NCI-H146 (cell line): ENCODE data around the gene PRKAA1.
"Not testable (repeated sequence)": the region's sequence is repeated elsewhere in the genome, so short reads cannot be mapped to it uniquely, and the experiment has no call there.

Experiments used
- DNase-seq: peaks from one replicate; lab custom pipeline; 2025; lab: John Stamatoyannopoulos, UW

The PRKAA1 gene

GRCh38 chr5:40825461-40826043, 27.4 kb upstream of the PRKAA1 start:
- DNase-seq = not testable (repeated sequence)

DNA sequence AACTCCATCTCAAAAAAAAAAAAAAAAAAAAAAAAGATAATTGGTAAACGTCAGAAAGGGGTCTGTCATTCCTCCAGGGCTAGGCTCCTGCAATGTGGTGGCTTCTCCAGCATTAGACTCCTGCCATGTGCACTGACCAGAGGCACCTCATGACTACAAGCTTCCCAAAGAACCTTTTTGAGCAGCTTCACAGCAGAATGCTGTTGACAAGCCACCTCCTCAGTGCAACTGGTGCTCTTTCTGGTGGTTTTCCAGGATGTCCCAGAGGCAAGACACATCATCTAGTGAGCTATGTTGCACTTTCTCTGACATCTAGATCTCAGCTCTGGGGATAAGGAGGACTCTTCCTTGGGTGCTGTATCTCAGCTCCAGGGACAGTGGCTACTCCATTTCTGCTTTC, 25.3 kb upstream of the PRKAA1 start:
- no peak for DNase-seq

- no peak for DNase-seq
These were observed 15.6 kb upstream of the PRKAA1 start for GRCh38 chr5:40813698-40814281.

GRCh38 chr5:40812125-40812524, 14.0 kb upstream of the PRKAA1 start:
- DNase-seq = no peak

GRCh38 chr5:40801771-40802562, 3.8 kb upstream of the PRKAA1 start:
- no peak for DNase-seq

DNA sequence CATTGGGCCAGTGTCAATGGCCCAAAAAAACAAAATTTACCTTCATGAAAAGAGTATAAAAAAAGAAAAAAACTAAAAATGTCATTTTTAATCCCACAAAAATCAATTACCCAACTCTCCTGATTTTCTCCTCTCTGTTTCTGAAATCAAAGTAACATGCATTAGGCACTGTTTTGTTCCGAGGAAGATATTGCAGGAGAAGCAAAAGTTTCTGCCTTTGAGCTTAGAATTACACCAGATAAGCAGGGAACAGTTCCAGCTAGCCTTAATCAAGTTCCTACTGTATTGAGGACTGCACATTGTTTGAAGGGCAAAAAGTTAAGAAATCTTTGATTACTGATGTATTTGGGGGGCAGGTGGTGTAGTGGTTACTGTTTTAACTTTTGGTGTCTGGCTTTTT, 1.1 kb upstream of the PRKAA1 start:
- DNase-seq = no peak

DNA sequence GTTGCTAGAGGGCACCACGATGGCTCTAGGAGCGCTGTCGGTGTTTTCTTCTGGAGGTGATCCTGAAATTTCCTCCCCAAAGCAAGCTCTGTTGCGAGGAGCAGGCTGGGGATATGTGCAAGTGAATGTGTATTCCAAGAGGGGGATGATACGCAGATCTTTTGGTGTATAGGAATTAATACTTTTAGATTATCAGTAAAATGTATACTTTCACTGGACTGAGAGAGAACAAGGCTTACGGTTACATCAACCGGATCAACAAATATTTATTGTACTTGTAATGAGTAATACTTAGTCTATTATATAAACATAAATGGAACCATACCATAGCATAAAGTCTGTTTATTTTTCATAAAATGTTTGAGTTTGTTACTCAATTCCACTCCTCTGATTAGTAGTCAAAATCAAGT, 632 bp upstream of the PRKAA1 start:
- no peak for DNase-seq

GRCh38 chr5:40797273-40798011, 732 bp downstream of the PRKAA1 start:
- DNase-seq = peak; percentile 81

GRCh38 chr5:40796487-40796889, 1.7 kb downstream of the PRKAA1 start:
- no peak for DNase-seq

DNA sequence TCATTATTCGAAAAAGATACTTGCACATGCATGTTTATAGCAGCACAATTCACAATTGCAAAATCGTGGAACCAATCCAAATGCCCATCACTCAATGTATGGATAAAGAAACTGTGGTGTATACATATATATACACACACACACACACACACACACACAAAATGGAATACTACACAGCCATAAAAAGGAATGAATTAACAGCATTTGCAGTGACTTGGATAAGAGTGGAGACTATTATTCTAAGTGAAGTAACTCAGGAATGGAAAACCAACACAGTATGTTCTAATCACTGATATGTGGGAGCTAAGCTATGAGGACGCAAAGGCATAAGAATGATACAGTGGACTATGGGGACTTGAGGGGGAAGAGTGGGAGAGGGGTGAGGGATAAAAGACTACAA, 3.3 kb downstream of the PRKAA1 start:
- not testable (repeated sequence) for DNase-seq

DNA sequence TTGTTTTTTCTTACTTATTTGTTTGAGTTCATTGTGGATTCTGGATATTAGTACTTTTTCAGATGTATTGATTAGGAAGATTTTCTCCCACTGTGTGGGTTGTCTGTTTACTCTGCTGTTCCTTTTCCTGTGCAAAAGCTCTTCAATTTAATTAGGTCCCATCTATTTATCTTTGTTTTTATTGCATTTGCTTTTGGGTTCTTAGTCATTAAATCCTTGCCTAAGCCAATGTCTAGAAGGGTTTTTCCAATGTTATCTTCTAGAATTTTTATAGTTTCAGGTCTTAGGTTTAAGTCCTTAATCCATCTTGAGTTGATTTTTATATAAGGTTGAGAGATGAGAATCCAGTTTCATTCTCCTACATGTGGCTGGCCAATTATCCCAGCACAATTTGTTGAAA, 3.8 kb downstream of the PRKAA1 start:
- DNase-seq = not testable (repeated sequence)

DNA sequence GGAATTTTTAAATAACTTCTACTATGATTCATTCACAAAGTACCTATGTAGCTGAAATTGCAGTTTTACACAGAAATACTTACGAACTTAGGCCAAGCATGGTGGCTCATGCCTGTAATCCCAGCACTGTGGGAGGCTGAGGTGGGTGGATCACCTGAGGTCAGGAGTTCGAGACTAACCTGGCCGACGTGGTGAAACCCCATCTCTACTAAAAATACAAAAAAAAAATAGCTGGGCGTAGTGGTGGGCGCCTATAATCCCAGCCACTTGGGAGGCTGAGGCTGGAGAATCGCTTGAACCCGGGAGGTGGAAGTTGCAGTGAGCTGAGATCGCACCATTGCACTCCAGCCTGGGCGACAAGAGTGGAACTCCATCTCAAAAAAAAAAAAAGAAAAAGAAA, 5.5 kb downstream of the PRKAA1 start:
- not testable (repeated sequence) for DNase-seq

GRCh38 chr5:40791715-40792139, 6.4 kb downstream of the PRKAA1 start:
- no peak for DNase-seq

- DNase-seq = no peak
These were observed 7.1 kb downstream of the PRKAA1 start for GRCh38 chr5:40790947-40791593.

DNA sequence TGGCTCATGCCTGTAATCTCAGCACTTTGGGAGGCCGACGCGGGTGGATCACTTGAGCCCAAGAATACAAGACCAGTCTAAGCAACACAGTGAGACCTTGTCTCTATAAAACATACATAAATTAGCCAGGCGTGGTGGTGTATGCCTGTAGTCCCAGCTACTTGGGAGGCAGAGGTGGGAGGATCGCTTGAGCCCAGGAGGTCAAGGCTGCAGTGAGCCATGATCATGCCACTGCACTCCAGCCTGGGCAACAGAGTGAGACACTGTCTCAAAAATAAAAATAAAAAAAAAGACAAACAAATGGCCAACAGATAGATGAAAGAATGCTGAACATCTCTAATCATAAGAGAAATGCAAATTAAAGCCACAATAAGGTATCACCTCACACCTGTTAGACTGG, 9.2 kb downstream of the PRKAA1 start:
- not testable (repeated sequence) for DNase-seq

DNA sequence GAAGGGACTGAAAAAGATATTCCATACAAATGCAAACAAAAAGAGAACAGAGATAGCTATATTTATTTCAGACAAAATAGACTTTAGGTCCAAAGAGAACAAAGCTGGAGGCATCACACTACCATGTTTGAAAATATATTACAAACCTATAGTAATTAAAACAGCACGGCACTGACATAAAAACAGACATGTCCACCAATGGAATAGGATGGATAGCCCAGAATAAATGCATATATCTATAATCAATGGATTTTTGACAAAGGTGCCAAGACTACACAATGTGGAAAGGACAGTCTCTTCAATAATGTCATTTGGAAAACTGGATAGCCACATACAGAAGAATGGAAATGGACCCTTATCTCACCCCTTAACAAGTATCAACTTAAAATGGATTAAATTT, 10.2 kb downstream of the PRKAA1 start:
- no peak for DNase-seq

GRCh38 chr5:40786664-40787063, 11.5 kb downstream of the PRKAA1 start:
- DNase-seq = not testable (repeated sequence)

DNA sequence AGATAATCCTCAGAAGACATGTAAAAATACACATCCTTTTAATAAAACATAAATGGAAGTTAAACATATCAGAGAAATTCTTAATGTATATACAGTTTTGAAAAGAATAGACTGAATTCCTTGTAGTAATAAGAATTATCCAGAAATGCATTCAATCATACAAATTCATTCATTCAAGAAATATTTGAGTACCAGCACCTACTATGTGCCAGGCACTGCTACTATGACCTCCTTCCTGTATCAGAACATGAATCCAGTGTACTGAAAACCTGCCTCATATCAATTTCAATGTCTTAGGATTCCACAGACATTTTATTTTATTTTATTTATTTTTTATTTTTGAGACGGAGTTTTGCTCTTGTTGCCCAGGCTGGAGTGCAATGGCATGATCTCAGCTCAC, 13.3 kb downstream of the PRKAA1 start:
- DNase-seq = no peak

- DNase-seq = no peak
These were observed 14.0 kb downstream of the PRKAA1 start for GRCh38 chr5:40784027-40784653.

- no peak for DNase-seq
These were observed 16.2 kb downstream of the PRKAA1 start for GRCh38 chr5:40781843-40782409.

- no peak for DNase-seq
These were observed 17.3 kb downstream of the PRKAA1 start for GRCh38 chr5:40780858-40781257.
